DOHH2 (cell line): ENCODE results near the gene DEFB131B.
"Not testable (repeated sequence)": the region's sequence is repeated elsewhere in the genome, so short reads cannot be mapped to it uniquely, and the experiment has no call there.

Experiments used
- EZH2phosphoT487 ChIP-seq: fragments of 200-600 bp; sonication (generic); IDR thresholded peaks from 2 replicates; pipeline ENCODE4 v1.6.1; 2017; ENCODE audit warnings: borderline replicate concordance, mild to moderate bottlenecking, antibody characterized with exemption, low read length, moderate library complexity, mixed read lengths
- TF ChIP-seq, protein P1 (sequence below): fragments of 200-600 bp; sonication (generic); IDR thresholded peaks from one replicate; pipeline ENCODE4 v1.5.1; 2014; ENCODE audit warnings: antibody characterized with exemption, mild to moderate bottlenecking, low read depth, low read length; ENCODE audit not compliant: poor library complexity, severe bottlenecking

DNA sequence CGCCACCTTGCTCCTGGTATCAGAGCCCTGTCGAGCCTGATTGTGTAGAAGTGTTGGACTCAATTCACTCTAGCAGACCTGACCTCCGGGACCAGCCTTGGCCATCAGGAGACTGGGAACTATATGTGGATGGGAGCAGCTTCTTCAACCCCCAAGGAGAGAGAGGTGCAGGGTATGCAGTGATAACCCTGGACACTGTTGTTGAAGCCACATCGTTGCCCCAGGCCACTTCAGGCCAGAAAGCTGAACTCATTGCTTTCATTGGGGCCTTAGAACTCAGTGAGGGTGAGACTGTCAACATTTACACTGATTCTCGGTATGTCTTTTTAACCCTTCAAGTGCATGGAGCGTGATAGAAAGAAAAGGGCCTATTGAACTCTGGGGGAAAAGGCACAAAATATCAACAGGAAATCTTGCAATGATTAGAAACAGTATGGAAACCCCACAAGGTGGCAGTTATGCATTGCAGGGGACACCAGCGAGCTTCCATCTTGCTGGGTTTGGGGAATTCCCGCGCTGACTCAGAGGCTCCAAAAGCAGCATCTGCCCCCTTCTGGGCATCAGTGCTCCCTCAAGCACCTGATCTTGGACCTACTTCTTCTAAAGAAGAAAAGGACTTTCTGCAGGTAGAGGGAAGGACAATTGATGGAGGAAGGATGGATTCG, 33.2 kb downstream of the DEFB131B start:
- TF ChIP-seq EZH2phosphoT487 = not testable (repeated sequence)
- TF ChIP-seq, protein P1, sequence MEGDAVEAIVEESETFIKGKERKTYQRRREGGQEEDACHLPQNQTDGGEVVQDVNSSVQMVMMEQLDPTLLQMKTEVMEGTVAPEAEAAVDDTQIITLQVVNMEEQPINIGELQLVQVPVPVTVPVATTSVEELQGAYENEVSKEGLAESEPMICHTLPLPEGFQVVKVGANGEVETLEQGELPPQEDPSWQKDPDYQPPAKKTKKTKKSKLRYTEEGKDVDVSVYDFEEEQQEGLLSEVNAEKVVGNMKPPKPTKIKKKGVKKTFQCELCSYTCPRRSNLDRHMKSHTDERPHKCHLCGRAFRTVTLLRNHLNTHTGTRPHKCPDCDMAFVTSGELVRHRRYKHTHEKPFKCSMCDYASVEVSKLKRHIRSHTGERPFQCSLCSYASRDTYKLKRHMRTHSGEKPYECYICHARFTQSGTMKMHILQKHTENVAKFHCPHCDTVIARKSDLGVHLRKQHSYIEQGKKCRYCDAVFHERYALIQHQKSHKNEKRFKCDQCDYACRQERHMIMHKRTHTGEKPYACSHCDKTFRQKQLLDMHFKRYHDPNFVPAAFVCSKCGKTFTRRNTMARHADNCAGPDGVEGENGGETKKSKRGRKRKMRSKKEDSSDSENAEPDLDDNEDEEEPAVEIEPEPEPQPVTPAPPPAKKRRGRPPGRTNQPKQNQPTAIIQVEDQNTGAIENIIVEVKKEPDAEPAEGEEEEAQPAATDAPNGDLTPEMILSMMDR = not testable (repeated sequence)
